NCI-H1930 (cell line): ENCODE measurements around the gene B3GLCT.
A peak's percentile ranks its signal among the peaks of the same experiment; 100 is the strongest.
"Not testable (repeated sequence)": the region's sequence is repeated elsewhere in the genome, so short reads cannot be mapped to it uniquely, and the experiment has no call there.

ENCODE experiments used
- DNase-seq, 2 experiments: peaks; one replicate each; lab custom pipeline; 2025; lab: John Stamatoyannopoulos, UW

The B3GLCT gene

GRCh38 chr13:31184451-31184850 is 15.3 kb upstream of the B3GLCT start:
- no peak for DNase-seq

DNA sequence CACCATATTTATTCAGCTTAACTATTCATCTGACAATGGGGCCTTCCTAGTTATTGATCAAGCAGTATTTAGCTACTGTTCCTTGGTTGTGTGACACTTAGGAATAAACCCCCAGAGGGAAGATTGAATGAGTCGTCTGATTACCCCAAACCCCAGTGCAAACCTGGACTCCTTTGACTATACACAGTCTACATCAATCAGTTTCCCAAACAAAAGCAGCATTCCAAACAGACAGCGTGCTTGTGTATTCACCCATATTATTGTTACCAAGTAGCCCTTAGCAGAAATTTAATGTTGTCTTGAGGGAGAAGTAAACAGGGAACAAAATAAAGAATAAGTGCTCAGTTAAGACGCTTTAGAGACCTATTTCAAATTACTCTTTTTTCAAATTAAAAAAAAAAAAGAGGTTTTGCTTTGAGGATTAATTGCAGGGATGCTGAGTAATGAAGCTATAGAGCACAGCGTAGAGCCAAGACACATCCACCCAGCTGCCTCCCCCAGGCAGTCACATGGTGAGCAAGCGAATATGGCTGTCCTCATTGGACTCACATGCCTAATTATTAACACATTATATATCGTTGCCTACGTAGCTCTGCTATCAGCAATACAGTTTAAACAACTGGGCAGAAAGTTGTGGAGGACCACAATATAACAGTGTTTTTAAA is 14.7 kb upstream of the B3GLCT start:
- DNase-seq: no peak

- DNase-seq: no peak
These were observed 8.0 kb upstream of the B3GLCT start for GRCh38 chr13:31191748-31192147.

GRCh38 chr13:31192306-31192705 is 7.5 kb upstream of the B3GLCT start:
- no peak for DNase-seq

DNA sequence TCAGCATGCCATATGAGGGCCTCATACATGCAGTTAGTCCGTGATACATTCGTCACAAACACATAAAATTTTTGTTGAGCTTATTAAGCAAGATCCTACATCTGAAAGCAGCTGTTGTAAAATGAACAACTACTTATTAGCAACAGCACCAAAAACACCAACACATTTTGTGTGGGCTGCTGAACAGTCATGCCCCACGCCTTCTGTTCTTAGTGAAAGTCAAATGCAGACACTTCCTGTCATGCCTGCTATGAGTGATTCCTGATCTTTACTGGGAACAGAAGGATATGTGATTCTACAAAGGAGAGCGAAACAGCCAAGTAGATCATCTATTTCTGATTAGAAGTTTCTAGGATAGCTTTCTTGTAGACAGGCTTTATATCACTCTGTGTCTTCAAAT is 4.2 kb upstream of the B3GLCT start:
- no peak for DNase-seq

DNA sequence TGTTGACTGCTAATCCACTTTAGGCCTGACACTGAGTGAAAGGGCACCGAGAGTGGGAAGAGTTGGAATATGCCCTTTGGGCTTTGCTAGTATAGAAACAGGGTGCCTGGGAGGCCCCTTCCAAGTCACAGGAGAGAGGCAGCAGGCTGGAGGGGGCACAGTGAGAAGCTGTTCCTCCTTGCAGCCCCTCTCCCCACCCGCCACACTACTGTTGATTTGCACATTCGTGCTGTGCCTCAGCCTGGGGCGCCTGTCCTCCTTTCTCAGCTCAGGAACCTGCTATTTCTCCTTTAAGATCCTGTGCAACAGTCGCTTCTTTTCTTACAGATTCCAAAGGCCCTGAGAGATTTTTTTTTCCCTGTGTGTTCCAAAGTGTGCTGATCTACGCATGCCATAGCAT is 2.8 kb upstream of the B3GLCT start:
- no peak for DNase-seq

- DNase-seq: no peak
These were observed 1.3 kb upstream of the B3GLCT start for GRCh38 chr13:31198519-31198918.

GRCh38 chr13:31199527-31199848 is 287 bp upstream of the B3GLCT start:
- no peak for DNase-seq

DNA sequence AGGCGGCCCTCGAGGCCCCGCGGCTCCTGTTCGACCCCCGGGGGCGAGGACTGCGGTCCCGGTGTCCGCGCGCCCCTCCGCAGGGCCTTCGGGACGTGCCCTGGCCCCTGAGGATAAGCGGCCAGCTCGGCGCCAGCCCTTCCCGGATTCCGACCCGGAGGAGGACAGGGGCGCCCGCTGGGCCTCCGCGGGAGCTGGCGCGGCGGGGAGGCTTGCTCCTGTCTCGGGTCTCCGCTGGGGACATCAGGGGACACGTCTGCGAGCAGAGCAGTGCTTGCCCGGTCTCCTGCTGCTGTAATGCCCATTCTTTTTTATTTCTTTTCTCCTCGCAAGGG is 829 bp downstream of the B3GLCT start:
- peak in 1 of 2 experiments; percentile 60 for DNase-seq

- DNase-seq: no peak
These were observed 1.7 kb downstream of the B3GLCT start for GRCh38 chr13:31201341-31202031.

DNA sequence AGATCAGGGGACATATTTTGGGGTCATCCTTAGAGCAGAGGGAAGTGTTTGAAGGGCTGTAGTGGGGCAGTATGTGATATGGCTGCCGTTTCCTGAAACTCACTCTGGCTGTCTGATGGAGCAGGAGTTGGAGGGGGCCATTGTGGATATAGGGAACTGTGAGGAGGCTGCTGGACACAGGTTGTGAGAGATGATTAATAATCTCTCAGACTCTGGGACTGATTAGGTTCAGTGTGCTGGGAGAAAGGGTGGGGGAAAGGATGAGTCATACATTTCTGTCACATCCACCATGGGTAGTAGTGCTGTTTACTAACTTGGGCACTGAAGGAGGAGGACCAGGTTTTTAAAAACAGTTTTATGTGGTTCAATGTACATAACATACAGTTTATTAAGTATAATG is 4.8 kb downstream of the B3GLCT start:
- no peak for DNase-seq

DNA sequence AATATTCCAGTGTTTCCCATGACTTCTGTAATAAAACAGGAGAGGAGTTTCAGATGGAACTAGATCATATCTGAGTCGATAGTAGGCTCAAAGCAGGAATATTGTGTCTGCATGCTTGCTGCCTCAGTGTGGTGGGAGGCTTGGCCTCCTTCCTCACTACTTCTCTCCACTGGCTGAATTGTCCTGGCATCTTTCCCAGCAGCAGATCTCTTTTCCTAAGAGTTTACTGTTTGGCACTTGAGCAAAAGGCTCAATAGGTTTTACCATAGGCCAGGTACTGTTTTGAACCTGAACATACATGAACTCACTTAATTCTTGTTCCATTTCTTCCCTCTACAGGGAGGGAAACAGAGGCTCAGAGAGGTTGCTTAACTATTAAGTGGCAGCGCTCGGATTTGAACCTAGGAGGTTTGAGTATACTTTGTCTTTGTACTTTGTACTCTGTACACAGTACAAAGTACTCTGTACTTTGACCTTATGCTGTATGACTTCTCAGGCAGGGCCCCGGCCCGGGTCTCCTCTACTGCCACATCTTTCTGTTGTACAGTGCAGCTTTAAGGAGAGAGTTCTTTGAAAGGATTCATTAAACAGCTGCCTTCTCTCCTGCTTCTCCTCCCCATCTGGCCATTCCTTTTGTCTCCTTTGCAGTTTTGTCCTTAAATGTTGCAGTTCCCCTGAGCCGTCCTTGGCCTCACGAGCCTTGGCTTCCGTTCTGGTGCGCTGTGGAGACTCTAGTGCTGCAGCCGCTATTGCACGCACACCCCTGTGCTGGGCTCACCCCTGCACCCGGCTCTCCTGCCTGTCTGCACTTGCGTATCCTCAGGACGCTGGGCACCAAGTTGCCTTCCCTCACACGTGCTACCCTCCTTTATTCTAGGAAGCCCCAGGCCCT is 8.1 kb downstream of the B3GLCT start:
- DNase-seq: no peak

GRCh38 chr13:31208559-31209122 is 8.9 kb downstream of the B3GLCT start:
- DNase-seq: no peak

- no peak for DNase-seq
These were observed 9.5 kb downstream of the B3GLCT start for GRCh38 chr13:31209172-31209840.

DNA sequence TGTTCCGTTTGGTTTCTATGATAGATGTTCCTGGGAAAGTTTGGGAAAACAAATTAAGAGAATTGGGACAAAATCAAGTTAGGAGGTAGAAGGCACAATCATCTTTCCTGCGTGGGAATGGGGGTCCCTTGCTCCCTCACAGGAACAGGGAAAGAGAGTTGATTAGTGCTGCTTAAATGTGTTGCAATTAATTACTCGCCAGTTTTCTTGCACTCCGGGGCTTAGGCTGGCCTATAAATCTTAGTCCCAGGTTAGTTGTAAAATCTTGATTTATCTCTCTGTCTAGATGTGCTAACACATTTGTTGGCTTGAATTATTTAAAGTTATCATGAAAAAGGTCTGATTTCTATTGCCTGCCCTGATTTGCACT is 10.1 kb downstream of the B3GLCT start:
- no peak for DNase-seq

DNA sequence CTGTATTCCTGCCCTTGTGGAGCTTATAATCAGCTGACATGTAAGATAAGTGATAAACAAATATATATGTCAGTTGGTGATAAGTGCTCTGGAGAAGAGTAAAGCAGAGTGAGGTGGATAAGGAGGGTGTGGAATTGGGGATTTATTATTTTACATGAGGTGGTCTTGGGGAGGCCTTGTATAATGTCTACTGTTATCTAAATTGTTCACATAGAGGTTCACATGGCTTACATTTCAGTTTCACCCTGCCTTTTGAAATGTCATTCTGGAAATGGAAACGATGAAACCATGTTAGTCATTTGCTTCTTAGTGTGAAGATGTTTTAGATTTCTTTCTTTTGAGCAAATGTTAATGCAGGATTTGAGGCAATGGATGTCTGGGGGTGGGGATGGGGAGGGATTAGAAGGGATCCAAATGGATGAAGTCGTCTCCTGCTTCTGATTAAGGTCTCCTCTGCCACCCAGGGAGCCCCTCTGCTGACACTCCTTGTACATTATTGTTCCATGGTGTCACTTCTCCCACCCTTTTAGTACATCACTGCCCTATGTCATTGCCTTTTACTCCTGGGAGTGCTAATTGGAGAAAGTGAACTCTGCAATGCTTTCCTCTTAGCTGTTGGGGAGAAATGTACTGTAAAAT is 14.0 kb downstream of the B3GLCT start:
- DNase-seq: no peak

GRCh38 chr13:31214435-31214834 is 14.7 kb downstream of the B3GLCT start:
- no peak for DNase-seq

GRCh38 chr13:31216916-31217315 is 17.1 kb downstream of the B3GLCT start:
- DNase-seq: not testable (repeated sequence)

DNA sequence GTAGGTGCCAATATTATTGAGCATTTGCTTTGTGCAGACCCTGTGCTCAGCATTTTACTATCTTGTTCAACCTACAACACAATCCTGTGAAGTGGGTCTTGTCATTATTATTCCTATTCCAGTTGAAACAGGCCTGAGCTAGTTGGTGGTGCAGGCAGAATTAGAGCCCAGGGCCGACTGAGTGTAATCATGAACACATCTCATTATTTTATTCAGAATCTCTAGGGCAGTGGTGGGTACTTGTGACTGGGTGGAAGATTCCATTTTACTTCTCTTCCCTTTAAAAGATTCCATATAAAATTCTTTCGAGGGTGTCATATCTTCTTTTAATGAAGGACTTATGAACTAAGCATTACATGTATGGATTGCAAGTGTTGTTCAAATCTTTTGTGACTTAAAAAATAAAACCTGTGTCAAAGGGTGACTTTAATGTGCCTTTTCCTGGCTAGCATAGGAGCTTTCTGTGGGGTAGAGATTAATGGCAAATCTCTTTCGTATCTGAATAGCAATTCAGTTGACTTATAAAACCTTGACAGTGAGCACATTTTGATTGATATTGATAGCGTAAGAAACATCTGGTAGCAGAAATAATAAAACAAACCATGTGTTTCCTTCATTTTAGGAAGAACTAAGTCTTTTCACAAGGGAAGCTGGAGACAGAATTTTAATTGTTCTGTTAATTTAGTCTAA is 20.3 kb downstream of the B3GLCT start:
- no peak for DNase-seq

- no peak for DNase-seq
These were observed 21.3 kb downstream of the B3GLCT start for GRCh38 chr13:31221057-31221456.

GRCh38 chr13:31223215-31223614 is 23.4 kb downstream of the B3GLCT start:
- no peak for DNase-seq
